Daoy (cell line): Measurements from ENCODE around the gene TXNDC17. TPM values are rescaled to one million over a fixed set of nuclear protein-coding genes. Genes with fewer than 3 reads are reported as not detected.
A peak's percentile ranks its signal among the peaks of the same experiment; 100 is the strongest.
"Not testable (repeated sequence)": the region's sequence is repeated elsewhere in the genome, so short reads cannot be mapped to it uniquely, and the experiment has no call there.

Experiments used
- DNase-seq: peaks from one replicate; pipeline ENCODE4 v3.0.0-alpha.2; 2015; ENCODE audit warnings: low read depth
- total RNA-seq: library from RNA; depleted of rRNA; stranded (reverse); fragments of >200 nt; shearing (Covaris generic); gene quantifications from 2 replicates; pipeline ENCODE4 v1.2.3, GENCODE V29; 2014

TXNDC17 gene
- total RNA-seq, 1 experiment from 2014 or later, result 258 TPM

DNA sequence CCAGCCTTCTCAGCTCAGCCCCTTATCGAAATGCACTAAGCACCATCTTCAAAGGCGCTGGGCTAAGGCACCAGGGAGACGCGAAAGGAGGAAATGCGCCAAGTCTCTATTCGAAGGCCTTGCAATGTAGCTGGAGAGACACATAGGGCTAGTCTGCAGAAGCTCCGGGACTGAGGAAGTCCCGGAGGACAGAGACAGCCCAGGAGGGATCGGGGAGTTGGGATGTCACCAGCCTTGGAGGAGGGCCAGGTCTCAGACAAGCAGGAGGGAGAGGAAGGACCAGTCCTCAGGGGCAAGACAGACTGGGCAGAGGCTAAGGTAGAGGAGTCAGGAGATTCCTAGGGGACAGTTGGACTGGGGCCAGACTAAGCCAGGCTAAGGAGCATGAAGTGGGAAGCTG, 19.2 kb downstream of the TXNDC17 start:
- no peak for DNase-seq

DNA sequence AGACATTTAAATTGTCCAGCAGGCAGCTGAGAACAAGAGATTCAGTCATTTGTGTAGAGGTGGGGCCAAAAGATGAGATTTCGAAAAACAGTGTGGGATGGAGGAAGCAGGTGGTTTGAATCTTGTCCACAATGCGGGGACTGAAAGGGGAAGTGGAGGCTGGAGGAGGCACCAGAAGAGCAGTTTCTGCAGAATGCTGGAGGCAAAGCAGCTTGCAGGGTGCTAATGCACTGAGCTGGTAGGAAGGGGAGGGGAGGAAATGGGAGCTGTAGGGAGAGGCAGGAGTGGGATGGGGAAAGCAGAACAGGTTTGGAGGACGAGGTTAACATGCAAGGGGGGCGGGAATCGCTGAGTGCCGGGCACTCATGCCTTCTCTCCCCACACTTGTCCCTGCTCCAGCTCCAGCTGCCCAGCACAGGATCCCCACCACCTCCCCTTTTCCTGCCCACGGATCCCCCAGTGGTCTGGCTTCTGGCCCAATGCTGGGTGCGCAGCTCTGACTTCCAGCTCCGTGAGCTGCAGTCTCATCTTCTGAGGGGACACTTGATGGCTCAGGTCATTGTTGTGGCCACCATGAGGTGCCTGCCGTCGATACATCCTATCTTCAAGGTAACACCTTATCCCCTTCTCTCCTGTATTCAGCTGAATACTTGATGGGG, 20.1 kb downstream of the TXNDC17 start:
- no peak for DNase-seq

DNA sequence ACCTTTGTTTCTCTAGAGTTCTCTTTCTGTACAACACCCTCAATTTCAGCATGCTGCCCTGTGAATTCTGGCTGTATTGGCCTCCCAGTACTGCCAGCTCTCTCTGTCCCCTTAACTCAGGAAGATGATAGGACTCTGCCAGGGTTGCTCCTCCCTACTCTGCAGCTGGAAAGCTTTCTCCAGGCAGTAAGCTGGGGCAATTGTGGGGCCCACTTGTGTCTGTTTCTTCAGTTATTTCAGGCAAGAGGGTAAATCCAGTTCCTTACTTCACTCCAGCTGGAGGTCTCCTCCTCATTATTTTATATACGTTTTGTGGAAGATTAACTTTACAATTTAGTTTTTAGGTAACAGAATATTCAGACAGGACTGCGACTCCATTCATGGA, 20.6 kb downstream of the TXNDC17 start:
- DNase-seq, result no peak

DNA sequence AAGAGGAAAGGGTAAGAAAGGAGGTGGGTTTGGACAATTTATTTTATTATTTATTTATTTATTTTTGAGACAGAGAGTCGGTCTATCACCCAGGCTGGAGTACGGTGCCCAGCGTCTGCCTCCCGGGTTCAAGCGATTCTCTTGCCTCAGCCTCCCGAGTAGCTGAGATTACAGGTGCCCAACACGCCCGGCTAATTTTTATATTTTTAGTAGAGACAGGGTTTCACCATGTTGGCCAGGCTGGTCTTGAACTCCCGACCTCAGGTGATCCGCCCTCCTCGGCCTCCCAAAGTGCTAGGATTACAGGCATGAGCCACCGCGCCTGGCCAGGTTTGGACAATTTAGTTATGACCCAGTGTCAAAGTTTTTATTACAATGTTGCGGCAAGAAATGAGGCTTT, 22.3 kb downstream of the TXNDC17 start:
- DNase-seq, result not testable (repeated sequence)

DNA sequence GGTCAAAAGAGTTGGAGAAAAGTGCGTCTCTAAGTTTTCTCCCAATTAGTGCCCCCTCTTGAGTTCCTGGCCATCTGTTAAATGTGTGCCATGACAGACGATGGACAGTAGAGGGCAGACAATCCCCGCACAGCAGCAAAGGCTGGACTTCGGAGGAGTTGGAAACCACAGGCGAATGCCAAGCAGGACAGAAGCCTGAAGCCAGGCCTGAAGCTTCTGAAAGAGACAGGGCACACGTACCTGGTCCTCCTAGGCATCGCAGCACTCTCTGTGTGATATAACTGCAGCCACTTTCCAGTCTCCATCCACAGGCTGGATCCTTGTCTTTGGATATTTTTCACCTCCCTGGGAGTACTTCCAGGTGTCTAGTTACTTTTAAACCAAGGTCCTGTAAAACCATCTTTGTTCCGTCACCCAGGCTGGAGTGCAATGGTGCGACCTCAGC, 25.2 kb downstream of the TXNDC17 start:
- peak; percentile 84 for DNase-seq

DNA sequence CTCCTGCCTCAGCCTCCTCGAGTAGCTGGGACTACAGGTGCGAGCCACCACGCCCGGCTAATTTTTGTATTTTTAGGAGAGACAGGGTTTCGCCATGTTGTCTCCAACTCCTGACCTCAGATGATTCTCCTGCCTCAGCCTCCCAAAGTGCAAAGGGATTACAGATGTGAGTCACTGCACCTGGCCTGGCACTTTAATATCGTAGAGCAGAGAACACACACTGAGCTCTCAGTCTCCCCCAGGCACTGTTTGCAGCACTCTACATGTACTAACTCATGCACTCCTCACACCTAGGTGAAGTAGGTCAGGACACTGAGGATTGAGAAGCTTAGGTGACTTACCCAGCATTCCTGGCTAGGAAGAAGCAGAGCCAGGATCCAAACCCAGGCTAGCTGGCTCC, 25.7 kb downstream of the TXNDC17 start:
- no peak for DNase-seq

DNA sequence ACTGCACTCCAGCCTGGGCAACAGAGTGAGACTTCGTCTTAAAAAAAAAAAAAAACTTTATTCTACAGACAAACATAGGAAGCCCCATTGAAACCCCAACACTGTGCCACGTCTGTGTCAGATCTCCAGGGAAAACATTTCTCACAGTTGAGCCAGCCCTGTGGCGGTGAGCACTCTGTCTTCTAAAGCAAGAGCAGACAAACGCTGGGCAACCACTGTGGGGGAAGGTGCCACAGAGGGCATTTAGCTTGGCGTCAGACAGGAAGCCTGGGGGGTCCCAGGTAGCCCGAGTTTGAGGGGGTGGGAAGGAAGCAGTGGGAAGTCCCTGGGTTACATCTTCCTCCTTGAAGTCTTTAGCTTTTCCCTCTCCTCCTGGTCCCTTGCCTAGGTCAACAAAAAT, 26.7 kb downstream of the TXNDC17 start:
- DNase-seq, result no peak

DNA sequence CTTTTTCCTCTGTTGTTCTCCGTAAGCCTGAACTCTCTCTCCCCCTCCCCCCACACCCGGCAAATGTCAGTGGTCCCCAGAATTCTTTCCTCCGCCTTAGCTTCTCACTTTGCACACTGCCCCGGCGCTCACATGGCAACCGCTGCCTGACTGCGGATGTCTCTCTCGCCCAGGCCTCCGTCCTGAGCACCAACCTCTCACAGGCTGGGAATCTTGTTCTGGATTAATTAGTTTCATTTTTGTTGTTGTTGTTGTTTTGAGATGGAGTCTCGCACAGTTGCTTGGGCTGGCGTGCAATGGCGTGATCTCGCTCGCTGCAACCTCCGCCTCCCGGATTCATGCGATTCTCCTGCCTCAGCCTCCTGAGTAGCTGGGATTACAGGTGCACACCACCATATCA, 27.4 kb downstream of the TXNDC17 start:
- no peak for DNase-seq

DNA sequence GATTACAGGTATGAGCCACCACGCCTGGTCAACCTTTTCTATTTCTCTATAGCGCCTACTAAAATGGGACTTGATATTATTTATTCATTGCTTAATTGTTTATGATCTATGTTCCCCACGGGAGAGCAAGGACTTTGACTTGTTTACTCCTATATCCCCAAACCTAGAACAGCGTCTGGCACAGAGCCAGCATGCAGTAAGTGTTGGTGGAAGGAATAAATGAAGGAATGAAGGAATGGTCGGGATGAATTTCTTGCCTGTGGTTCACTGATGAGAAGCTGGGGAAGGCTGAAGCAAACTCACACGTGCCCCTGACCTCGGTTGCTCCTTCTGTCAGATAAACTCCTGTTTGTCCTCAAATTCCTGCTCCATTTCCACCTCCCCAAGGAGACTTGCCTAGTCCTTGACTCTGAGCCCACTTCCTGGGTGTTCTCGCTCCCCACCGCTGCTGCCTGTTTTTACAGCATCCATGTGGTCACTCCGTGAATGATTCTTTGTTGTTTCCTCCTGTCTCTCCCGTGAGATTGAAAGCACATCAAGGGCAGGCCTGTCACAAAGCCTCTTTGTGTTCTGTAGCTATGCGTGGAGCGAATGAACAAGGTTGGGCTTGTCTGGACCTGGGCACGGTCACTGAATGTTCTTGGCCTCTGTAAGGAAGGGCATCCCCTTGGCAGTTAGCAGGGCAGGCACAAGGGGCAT, 28.0 kb downstream of the TXNDC17 start:
- DNase-seq, result no peak

DNA sequence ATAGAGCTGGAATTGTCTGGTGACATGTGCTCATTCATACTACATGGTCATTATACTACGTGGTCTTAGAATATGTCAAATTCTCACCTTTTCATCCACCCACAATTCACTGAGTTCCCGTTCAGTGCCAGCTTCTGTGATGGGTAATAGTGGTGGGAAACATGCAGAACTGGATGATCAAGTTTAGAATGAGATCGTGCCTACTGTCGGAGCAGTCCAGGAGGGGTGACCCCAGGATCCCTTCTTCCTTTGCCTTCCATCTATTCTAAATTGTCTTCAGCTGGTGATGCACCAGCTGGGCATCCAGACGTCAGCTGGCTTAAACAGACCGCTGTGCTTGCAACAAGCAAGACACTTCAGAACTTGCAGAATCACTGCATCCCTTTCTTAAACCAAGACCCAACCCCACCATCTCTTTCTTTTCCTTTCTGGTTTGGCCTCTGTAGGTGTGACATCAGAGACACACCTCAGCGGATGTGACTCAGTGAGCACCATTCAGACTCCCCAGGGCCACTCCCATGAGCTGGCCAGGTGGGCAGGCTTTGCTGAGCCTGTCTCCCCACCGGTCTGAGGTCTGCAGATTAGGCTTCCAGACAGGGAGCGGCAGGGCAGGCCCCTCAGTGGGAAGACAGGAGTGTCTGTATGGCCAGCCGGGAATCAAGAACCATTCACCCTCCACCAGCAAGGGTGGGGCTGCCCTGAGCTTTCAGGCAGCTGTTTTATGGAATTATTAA, 28.8 kb downstream of the TXNDC17 start:
- DNase-seq, result peak; percentile 44

DNA sequence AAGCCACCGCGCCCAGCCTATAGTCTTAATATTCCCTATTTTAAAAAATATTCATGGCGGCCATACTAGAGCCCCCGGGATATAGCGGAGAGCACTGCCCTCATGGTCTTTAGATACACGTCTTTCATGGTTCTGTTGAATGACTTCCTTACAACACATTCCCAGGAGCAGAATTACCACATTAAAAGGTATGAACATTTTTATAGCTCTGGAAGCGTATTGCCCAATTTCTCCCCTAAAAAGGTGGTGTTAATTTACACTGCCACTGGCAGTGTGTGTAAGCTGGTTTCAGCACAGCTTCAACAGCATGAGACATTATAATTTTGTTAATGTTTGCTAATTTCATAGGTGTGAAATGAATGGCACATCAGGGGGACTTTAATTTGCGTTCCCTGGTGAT, 29.7 kb downstream of the TXNDC17 start:
- no peak for DNase-seq

DNA sequence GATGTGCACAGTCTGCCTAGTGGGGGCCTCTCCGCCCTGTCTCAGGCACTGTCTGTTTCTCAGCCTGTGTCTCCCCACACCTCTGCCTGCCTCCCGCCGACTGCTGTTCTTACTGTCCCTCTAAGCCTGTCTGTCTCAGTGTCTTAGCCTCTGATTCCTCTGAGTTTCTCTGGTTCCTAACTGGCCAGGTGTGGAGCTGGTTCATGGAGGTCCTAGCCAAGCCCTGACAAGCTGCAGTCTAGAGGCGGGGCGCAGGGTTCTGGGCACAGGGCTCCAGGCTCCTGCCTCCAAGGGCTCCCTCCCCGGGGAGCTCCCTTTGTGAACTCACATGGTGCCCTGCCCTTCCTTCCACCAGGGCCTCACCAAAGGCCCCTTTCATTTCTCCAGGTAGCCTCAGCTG, 30.1 kb downstream of the TXNDC17 start:
- DNase-seq, result no peak

DNA sequence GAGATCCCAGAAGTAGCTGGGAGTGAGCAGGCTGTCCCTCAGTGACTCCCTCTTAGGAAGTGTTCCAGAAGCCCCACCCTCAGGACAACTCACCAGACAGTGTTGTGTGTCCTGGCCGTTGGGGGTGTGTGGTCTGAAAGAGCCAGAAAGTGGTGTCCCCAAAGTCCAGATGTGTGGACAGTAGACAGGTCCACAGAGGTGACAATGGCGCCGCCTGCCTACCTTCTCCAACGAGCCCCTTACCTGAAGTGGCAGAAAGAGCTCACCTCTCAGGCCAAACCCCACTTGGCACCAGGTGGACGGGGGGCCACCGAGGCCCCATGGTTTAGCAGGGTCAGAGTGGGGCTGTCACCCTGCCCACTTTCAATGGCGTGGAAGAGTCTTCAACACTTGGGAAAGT, 30.6 kb downstream of the TXNDC17 start:
- no peak for DNase-seq

DNA sequence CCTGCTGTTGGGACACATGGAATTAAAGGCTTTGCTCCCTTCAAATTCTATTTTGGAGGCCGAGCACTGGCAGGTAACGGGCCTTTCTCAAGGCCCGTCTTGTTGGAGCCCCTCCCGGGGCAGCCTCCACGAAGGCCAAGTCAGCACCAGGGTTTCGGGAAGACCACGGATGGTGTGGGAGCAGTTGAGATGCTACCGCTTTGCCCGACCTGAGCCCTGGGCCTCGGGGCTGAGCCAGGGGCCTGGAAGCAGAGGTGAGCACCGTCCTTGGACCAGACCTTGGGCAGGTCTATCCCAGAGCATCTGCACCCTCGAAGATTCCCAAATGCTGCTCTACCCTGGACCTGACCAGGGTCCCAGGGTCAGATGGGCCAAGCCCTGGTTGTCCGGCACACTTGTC, 33.7 kb downstream of the TXNDC17 start:
- no peak for DNase-seq

DNA sequence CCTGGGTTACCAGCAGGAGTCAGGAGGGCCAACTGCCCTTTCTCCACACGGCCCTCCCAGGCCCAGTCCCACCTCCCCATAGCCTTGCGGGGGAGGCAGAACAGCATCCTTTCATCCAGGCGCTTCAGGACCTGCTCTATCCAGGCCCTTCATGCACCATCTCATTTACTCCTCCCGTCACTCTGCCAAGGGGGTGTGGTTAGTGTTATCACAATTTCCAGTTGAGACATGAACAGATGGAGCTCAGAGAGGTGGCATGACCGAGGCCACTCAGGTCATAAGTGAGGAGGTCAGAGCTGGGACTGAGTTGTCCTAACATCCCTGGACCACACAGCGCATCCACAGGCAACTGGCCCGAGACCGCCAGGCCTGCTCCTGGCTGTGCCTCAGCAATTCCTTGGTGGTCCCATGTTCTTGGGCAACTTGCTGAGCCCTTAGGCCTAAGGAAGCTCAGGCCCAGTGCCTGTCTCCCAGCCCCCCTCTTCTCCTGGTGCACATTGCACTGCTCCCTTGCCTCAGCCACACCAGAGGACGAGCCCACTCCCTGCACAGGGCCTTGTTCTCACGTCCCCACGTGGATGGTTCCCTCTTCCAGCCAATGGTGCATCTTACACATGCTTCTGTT, 34.5 kb downstream of the TXNDC17 start:
- no peak for DNase-seq

DNA sequence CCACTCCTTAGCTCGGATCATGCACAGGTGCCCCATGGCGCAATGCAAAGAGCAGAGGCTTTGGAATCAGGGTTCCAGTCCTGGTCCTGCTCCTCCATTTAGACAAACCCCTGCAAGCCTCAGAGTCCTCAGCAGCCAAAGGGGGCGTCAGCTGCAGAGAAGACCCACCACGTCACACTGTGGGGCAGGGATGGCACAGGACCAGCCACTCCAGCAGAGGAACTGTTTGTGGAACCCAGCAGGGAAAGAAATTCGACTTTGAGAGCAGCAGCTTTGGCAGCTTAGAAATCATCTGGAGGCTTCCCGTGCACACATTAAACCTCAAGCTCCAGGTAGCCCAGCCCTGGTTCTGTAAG, 35.9 kb downstream of the TXNDC17 start:
- no peak for DNase-seq

DNA sequence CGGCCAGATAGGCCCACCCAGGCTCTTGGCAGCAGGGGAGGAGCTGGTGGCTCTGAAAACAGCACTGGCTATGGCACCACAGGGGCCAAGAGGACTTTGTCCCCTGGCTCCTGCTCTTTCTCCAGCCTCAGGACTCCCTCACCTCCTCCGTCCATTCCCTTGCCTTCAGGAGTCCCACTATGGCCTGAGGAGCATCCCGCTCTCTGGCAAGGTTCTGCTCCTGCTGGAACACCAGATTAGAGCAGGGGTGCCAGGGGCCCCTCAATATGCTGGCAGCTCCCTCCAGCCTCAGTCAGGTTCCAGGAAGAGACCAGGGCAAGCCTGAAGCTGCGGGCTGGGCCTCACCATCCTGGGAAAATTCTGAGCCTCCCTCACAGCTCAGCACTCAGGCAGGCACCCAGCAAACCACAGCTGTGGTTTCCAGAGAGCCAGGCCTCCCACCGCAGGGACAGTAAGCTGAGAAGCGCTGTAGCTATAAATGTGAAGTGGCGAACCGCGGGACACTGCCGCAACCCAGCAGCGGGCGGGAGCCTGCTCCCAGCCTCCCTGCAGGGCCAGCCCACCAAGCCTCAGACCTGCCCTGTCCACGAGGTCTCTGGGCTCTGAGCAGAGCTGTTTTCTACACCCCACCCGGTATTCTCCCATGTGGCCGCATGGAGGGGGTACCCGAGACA, 36.4 kb downstream of the TXNDC17 start:
- DNase-seq, result peak; percentile 89

DNA sequence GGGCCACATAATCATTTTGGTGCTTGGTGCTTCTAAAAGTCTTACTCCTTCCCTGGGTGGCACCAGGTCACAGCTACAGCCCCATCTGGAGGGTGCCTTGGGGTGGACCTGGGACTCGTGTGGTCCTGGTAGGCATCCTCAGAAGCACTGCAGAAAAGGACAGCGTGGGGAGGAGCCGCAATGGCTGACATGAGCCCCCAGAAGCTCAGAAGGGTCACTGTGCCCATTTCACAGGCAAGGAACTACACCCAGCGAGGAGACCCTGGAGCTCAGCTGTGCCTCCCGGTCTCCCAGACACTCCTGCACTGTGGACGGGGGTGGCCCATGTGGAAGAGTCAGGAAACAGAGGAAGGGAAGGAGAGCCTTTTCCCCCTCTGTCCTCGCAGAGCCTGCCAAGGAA, 37.1 kb downstream of the TXNDC17 start:
- no peak for DNase-seq

DNA sequence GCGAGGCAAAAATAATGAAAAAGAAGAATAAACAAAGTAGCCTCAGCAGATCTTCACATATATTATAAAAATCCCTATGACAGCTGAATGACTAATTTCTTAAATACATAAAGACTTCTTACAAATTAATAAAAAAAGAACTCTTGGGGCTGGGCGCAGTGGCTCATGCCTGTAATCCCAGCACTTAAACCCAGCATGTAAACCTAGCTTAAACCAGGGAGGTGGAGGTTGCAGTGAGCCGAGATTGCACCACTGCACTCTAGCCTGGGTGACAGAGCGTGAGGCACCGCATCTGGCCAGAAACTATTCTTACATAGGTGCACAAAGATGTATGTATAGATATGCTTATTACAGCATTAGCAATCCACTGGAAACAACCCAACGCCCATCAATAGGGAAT, 38.4 kb downstream of the TXNDC17 start:
- DNase-seq, result no peak

DNA sequence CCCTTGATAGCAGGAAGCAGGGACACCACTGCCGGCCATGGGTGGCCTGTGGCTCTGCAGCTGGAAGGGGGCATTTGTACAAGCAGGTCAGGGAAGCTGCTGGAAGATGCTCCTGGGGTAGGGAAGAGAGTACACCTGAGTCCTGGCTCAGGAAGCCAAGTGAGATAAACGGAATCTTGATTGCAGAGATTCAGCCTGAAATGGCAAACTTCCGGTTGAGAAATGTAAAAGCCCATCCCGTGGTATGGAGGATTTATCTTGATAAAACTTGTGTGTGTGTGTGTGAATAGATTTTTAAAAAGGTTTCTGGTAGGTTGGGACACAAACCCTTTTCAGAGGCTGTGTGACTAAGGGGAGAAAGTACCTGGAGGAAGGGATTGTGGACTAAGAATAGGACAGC, 40.3 kb downstream of the TXNDC17 start:
- DNase-seq, result no peak

DNA sequence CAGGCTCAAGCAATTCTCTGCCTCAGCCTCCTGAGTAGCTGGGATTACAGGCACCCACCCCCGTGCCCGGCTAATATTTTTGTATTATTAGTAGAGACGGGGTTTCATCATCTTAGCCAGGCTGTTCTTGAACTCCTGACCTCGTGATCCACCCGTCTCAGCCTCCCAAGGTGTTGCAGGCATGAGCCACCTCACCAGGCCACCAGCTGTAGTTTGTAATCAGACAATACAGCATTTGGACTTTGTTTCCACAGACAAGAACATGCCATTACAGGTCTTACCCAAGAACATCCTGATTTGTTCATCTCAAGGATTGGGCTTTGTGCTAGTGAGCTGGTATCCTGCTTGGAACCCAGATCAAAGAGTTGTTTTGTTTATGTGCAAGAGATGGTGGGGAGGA, 40.8 kb downstream of the TXNDC17 start:
- DNase-seq, result no peak

DNA sequence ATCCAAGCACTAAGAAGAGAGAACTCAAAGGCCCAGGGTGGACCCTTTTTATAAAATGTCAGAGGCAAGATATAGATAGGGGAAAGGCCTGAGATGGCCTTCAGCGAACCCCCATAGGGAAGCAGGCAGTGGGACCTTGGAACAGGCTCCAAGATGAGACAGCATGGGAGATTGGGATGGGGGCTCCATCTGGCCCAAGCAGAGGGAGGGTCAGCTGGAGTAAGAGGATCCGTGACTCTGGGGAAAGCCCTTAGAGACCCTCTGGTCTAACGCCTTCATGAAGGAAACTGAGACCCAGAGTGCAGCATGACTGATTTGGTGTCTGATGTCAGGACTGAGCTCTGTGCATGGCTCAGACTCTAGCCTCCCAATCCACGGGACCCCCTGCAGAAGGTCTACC, 41.5 kb downstream of the TXNDC17 start:
- DNase-seq, result no peak
